Measurements from ENCODE around the gene WDFY1. TPM values are rescaled to one million over a fixed set of nuclear protein-coding genes. Genes with fewer than 3 reads are reported as not detected.

The WDFY1 gene
- total RNA-seq, 1 experiment from 2014 or later = 44.7 TPM

- CTCF ChIA-PET = interaction anchor here (1.0 to 2.7 kb wide), 7 partner anchors 8 to 889 kb away, joined by 3 to 15 read pairs (median 3); no protein-coding TSS in a partner anchor
- BruUV-seq (replicated peaks) = TSS peak; percentile 19
- intact Hi-C loops (cut with micrococcal nuclease) = loop anchor here (1.0 to 5.0 kb wide), 5 partner anchors 46 to 889 kb away; no protein-coding TSS in a partner anchor
- TF ChIP-seq SP1 (IDR thresholded peaks at IDR 0.05; ENCODE audit: low read depth) (peak; percentile 83), ATF3 (IDR thresholded peaks at IDR 0.05) (no peak), EZH2phosphoT487 (IDR thresholded peaks at IDR 0.05; ENCODE audit: borderline replicate concordance) (no peak), ZNF274 (IDR thresholded peaks at IDR 0.05; ENCODE audit: low read depth, low read length) (no peak), EZH2 (IDR thresholded peaks at IDR 0.05) (no peak), FOSL1 (IDR thresholded peaks at IDR 0.05; ENCODE audit: low read depth) (peak; percentile 72), POLR2AphosphoS5 (IDR thresholded peaks at IDR 0.05; ENCODE audit: low read depth, low read length) (no peak), MAX (IDR thresholded peaks at IDR 0.05) (peak; percentile 61), CBX3 (IDR thresholded peaks at IDR 0.05; ENCODE audit: low read depth) (peak; percentile 45), SRF (IDR thresholded peaks at IDR 0.05; ENCODE audit: low read depth) (peak; percentile 37; the same call in 1 of the 2 replicates), ZBTB33 (IDR thresholded peaks at IDR 0.05; ENCODE audit: extremely low read depth, insufficient replicate concordance, low read length) (no peak), EGR1 (IDR thresholded peaks at IDR 0.05; ENCODE audit: low read depth) (no peak), TCF7L2 (IDR thresholded peaks at IDR 0.05; ENCODE audit: borderline replicate concordance, extremely low read depth, insufficient read depth, insufficient read length) (no peak), POLR2A (IDR thresholded peaks at IDR 0.05; ENCODE audit: borderline replicate concordance, extremely low read depth, insufficient read depth, insufficient read length) (no peak), ELF1 (IDR thresholded peaks at IDR 0.05; ENCODE audit: borderline replicate concordance, low read depth) (no peak), RAD21 (IDR thresholded peaks at IDR 0.05; ENCODE audit: low read depth) (peak; percentile 41), YY1 (IDR thresholded peaks at IDR 0.05; ENCODE audit: extremely low read depth, insufficient replicate concordance, low read depth, low read length) (no peak), JUND (IDR thresholded peaks at IDR 0.05) (peak; percentile 66), ZFX (IDR thresholded peaks at IDR 0.05) (no peak), SIN3A (IDR thresholded peaks at IDR 0.05; ENCODE audit: low read depth) (peak; percentile 30; the same call in 1 of the 2 replicates)
- TF ChIP-seq, protein P1, sequence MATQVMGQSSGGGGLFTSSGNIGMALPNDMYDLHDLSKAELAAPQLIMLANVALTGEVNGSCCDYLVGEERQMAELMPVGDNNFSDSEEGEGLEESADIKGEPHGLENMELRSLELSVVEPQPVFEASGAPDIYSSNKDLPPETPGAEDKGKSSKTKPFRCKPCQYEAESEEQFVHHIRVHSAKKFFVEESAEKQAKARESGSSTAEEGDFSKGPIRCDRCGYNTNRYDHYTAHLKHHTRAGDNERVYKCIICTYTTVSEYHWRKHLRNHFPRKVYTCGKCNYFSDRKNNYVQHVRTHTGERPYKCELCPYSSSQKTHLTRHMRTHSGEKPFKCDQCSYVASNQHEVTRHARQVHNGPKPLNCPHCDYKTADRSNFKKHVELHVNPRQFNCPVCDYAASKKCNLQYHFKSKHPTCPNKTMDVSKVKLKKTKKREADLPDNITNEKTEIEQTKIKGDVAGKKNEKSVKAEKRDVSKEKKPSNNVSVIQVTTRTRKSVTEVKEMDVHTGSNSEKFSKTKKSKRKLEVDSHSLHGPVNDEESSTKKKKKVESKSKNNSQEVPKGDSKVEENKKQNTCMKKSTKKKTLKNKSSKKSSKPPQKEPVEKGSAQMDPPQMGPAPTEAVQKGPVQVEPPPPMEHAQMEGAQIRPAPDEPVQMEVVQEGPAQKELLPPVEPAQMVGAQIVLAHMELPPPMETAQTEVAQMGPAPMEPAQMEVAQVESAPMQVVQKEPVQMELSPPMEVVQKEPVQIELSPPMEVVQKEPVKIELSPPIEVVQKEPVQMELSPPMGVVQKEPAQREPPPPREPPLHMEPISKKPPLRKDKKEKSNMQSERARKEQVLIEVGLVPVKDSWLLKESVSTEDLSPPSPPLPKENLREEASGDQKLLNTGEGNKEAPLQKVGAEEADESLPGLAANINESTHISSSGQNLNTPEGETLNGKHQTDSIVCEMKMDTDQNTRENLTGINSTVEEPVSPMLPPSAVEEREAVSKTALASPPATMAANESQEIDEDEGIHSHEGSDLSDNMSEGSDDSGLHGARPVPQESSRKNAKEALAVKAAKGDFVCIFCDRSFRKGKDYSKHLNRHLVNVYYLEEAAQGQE (IDR thresholded peaks at IDR 0.05; ENCODE audit: low read depth) = no peak
Measured at GRCh38 chr2:223860809-223861738, 84.1 kb downstream of the WDFY1 start.

More at GRCh38 chr2:223860809-223861738, 84.1 kb downstream of the WDFY1 start:
- peak overlapping the region in 1 of 2 experiments; percentile 42; a peak in 2 of 4 replicates for H3K4me3 ChIP-seq (replicated peaks in 1 of 2; ENCODE audit: low read depth in 1 of 2, low read length in 2 of 2)
- H2AFZ ChIP-seq (ENCODE audit: low read depth, low read length, poor library complexity, severe bottlenecking) = no peak overlapping the region
- H3K27me3 ChIP-seq (ENCODE audit: insufficient read depth, low read length) = no peaks in the 10 kb centered on the region
- ATAC-seq = peak; percentile 86
- peak overlapping the region; percentile 50 for H3K9ac ChIP-seq (ENCODE audit: low read length)
- RAD21 ChIA-PET (ENCODE audit: low non-redundant PET in 1 of 2, low total read pairs in 2 of 2, uncharacterized antibody in 2 of 2, unreplicated experiment in 2 of 2) = interaction anchor here (0.7 to 1.1 kb wide), 3 partner anchors 82 to 614 kb away, joined by 3 to 4 read pairs (median 3); no protein-coding TSS in a partner anchor
- no peaks in the 10 kb centered on the region for H3K9me3 ChIP-seq (ENCODE audit: control insufficient read depth in 1 of 2, insufficient read depth in 1 of 2, low read depth in 1 of 2, low read length in 2 of 2)
- POLR2A ChIA-PET = interaction anchor here (0.8 to 1.3 kb wide), 3 partner anchors 59 to 140 kb away, joined by 3 to 5 read pairs (median 4); no protein-coding TSS in a partner anchor
- H3K79me2 ChIP-seq (ENCODE audit: insufficient read depth, low read length) = no peaks in the 10 kb centered on the region
- H3K9me2 ChIP-seq (ENCODE audit: insufficient read depth) = no peaks in the 10 kb centered on the region
- peak; percentile 82 for DNase-seq (ENCODE audit: low read depth, low spot score)
- H3K36me3 ChIP-seq (ENCODE audit: control insufficient read depth in 1 of 2, insufficient read depth in 2 of 2, low read length in 2 of 2) = no peaks in the 10 kb centered on the region
- no peaks in the 10 kb centered on the region for H4K20me1 ChIP-seq (ENCODE audit: insufficient read depth)
- peak overlapping the region; percentile 92 for H3K27ac ChIP-seq (ENCODE audit: low read depth, low read length)
- H3K4me1 ChIP-seq (ENCODE audit: control insufficient read depth in 1 of 2, insufficient read depth in 2 of 2, low read length in 2 of 2) = peaks cover 50 to 62% of the 10 kb centered on the region in 2 experiments
- H3K4me2 ChIP-seq (ENCODE audit: low read length) = peak overlapping the region; percentile 65

Data from HCT116 (cell line).